GM13976 (cell line): ENCODE results near the gene LIMK2.
"Not testable (repeated sequence)": the region's sequence is repeated elsewhere in the genome, so short reads cannot be mapped to it uniquely, and the experiment has no call there.

ENCODE experiments used
- DNase-seq: peaks from one replicate; pipeline ENCODE4 v3.0.0; 2012; ENCODE audit warnings: low spot score
- CTCF ChIP-seq: IDR thresholded peaks from 2 replicates; pipeline ENCODE4 v1.5.1; 2012; ENCODE audit warnings: borderline replicate concordance, mild to moderate bottlenecking; ENCODE audit not compliant: insufficient read depth; ENCODE audit errors: extremely low read depth, missing control alignments, control extremely low read depth
- in situ Hi-C: fragments of 300-500 bp; cut with MboI; formaldehyde crosslinking; loops from one replicate; pipeline ENCODE4 v1.12.0; 2022; ENCODE audit warnings: low sequenced_read_pairs, mixed read lengths, inconsistent platforms; ENCODE audit not compliant: unreplicated experiment

LIMK2 gene

GRCh38 chr22:31193092-31193491, 19.0 kb upstream of the LIMK2 start:
- in situ Hi-C loops: no loop called here
- DNase-seq: no peak
- TF ChIP-seq CTCF: no peak

- in situ Hi-C loops, DNase-seq: not testable (repeated sequence)
These were observed 17.4 kb upstream of the LIMK2 start for GRCh38 chr22:31194681-31195080.

- in situ Hi-C loops: no loop called here
These were observed 12.9 kb upstream of the LIMK2 start for GRCh38 chr22:31199187-31199586.

GRCh38 chr22:31204352-31204984, 7.6 kb upstream of the LIMK2 start:
- DNase-seq, in situ Hi-C loops: not testable (repeated sequence)

More at GRCh38 chr22:31199187-31199586, 12.9 kb upstream of the LIMK2 start:
- no peak for TF ChIP-seq CTCF
- DNase-seq: no peak

GRCh38 chr22:31205059-31205458, 7.0 kb upstream of the LIMK2 start:
- DNase-seq, in situ Hi-C loops: not testable (repeated sequence)

- in situ Hi-C loops, DNase-seq: not testable (repeated sequence)
These were observed 5.6 kb upstream of the LIMK2 start for GRCh38 chr22:31206460-31206859.

GRCh38 chr22:31206896-31207687, 5.0 kb upstream of the LIMK2 start:
- no peak for DNase-seq
- in situ Hi-C loops: no loop called here
- no peak for TF ChIP-seq CTCF

GRCh38 chr22:31210556-31211421, 1.3 kb upstream of the LIMK2 start:
- no peak for TF ChIP-seq CTCF
- in situ Hi-C loops: no loop called here
- no peak for DNase-seq

GRCh38 chr22:31211482-31211861, 626 bp upstream of the LIMK2 start:
- DNase-seq: no peak
- no peak for TF ChIP-seq CTCF
- in situ Hi-C loops: no loop called here
